OCI-LY3 (cell line): ENCODE measurements around the gene VSX2.

Experiments used
- H2AFZ ChIP-seq: fragments of 200-600, 300-600 bp; shearing (Covaris generic); 2 replicates; pipeline ENCODE4 v1.6.0; 2014; ENCODE audit warnings: antibody characterized with exemption, low read depth, low read length
- H3K27ac ChIP-seq: fragments of 200-600, 300-600 bp; sonication (generic); 2 replicates; pipeline ENCODE4 v1.5.1; 2014; ENCODE audit warnings: mild to moderate bottlenecking, low read length, moderate library complexity, mixed read lengths
- H3K27me3 ChIP-seq: fragments of 200-600, 300-600 bp; sonication (generic); 2 replicates; pipeline ENCODE4 v1.6.1; 2014; ENCODE audit warnings: low read depth, low read length, mixed read lengths
- H3K36me3 ChIP-seq: fragments of 200-600, 300-600 bp; sonication (generic); replicated peaks from 2 replicates; pipeline ENCODE3; 2014; ENCODE audit warnings: low read depth, low read length, mixed read lengths
- H3K4me1 ChIP-seq: fragments of 300-600, 200-600 bp; sonication (generic); 2 replicates; pipeline ENCODE4 v1.6.1; 2014; ENCODE audit warnings: low read length, mixed read lengths
- H3K4me2 ChIP-seq: fragments of 200-600, 300-600 bp; sonication (generic); 2 replicates; pipeline ENCODE4 v1.6.1; 2014; ENCODE audit warnings: low read length, mixed read lengths
- H3K4me3 ChIP-seq: fragments of 300-600, 200-600 bp; sonication (generic); 2 replicates; pipeline ENCODE4 v1.5.1; 2014; ENCODE audit warnings: antibody characterized with exemption, mild to moderate bottlenecking, low read length, moderate library complexity
- H3K79me2 ChIP-seq: fragments of 300-600, 200-600 bp; shearing (Covaris generic); 2 replicates; pipeline ENCODE4 v1.6.1; 2014; ENCODE audit warnings: mild to moderate bottlenecking, low read length, mixed read lengths
- H3K9ac ChIP-seq: fragments of 300-600, 200-600 bp; shearing (Covaris generic); 2 replicates; pipeline ENCODE4 v1.6.0; 2014; ENCODE audit warnings: mild to moderate bottlenecking, low read length, moderate library complexity
- H3K9me3 ChIP-seq: fragments of 200-600, 300-600 bp; shearing (Covaris generic); 2 replicates; pipeline ENCODE4 v1.6.1; 2014; ENCODE audit warnings: low read length, mixed read lengths; ENCODE audit not compliant: insufficient read depth
- H4K20me1 ChIP-seq: fragments of 200-600, 300-600 bp; sonication (generic); 2 replicates; pipeline ENCODE4 v1.6.1; 2016; ENCODE audit warnings: low read length, mixed read lengths; ENCODE audit not compliant: insufficient read depth
- EZH2phosphoT487 ChIP-seq: fragments of 200-600 bp; shearing (Covaris generic); IDR thresholded peaks from 2 replicates; pipeline ENCODE4 v1.6.1; 2018; ENCODE audit warnings: antibody characterized with exemption, mixed run types, low read depth
- TF ChIP-seq, protein P1 (sequence below): fragments of 200-600, 300-600 bp; sonication (generic); IDR thresholded peaks from 2 replicates; pipeline ENCODE4 v1.5.1; 2014; ENCODE audit warnings: antibody characterized with exemption, low read length, low read depth

The VSX2 gene

DNA sequence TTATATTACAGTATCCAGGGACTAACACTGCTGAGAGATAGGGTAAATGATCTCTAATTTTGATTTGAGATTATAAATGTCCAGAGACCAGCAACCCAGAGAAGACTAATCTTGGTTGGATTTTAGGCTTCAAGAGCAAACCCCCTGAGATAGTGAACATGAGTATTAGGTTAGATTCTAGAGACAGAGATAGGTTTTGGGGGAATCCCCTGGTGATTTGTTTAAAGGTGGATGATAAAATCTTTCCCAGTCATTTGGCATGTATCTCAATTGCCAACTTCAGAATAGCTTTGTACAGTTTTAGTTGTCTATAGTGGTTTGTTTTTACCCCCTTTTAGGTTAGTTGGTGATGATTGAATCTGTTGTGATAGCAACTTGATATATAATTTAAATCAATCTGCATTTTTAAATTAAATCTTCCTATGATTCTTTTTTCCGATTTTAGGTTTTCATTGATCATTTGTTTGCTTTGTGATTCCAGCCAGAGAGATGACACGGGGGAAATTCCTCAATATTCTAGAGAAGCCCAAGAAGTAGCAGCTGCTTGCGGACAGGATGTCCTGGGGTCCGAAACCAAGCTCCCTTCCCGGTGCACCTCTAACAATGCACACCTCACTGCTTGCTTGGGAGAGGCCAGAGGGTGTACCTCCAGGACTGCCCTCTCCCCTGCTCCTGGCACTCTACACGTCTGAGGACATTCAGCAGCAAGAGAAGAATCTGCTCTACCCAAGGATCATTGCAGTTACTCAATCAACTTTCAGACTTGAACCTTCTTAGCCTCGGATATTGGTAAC is 40.6 kb upstream of the VSX2 start:
- Histone ChIP-seq H4K20me1 (no peaks in the 10 kb centered on the region; the same call in none of the 2 replicates), H3K79me2 (no peaks in the 10 kb centered on the region), H3K27me3 (no peaks in the 10 kb centered on the region), H2AFZ (no peak overlapping the region), H3K27ac (no peak overlapping the region), H3K4me1 (peaks cover 8% of the 10 kb centered on the region), H3K36me3 (no peaks in the 10 kb centered on the region), H3K4me3 (no peak overlapping the region), H3K4me2 (no peak overlapping the region), H3K9me3 (no peaks in the 10 kb centered on the region), H3K9ac (no peak overlapping the region)
- TF ChIP-seq, protein P1, sequence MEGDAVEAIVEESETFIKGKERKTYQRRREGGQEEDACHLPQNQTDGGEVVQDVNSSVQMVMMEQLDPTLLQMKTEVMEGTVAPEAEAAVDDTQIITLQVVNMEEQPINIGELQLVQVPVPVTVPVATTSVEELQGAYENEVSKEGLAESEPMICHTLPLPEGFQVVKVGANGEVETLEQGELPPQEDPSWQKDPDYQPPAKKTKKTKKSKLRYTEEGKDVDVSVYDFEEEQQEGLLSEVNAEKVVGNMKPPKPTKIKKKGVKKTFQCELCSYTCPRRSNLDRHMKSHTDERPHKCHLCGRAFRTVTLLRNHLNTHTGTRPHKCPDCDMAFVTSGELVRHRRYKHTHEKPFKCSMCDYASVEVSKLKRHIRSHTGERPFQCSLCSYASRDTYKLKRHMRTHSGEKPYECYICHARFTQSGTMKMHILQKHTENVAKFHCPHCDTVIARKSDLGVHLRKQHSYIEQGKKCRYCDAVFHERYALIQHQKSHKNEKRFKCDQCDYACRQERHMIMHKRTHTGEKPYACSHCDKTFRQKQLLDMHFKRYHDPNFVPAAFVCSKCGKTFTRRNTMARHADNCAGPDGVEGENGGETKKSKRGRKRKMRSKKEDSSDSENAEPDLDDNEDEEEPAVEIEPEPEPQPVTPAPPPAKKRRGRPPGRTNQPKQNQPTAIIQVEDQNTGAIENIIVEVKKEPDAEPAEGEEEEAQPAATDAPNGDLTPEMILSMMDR: no peak
- TF ChIP-seq EZH2phosphoT487: no peak

DNA sequence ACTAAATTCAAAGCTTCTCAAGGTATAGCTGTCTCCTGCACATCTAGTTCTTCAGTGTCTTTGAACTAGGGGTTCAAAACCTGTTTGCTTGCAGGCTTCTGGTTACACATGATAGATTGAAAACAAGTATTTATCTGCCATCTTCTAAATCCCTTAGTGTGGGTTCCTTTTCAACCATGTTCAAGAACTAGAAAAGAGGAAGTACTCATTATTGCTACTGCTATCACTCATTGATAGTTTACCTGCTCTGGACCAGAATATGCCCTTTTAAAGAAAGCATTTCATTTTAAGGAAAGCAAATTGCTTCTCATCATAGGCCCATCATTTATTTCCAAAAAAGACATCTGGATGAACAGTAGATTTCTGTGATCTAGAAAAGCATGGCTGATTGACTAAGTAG is 37.1 kb upstream of the VSX2 start:
- TF ChIP-seq, protein P1: no peak
- no peak for TF ChIP-seq EZH2phosphoT487
- peaks cover 8% of the 10 kb centered on the region for H3K4me1 ChIP-seq
- no peak overlapping the region for H3K4me2 ChIP-seq
- no peak overlapping the region for H3K9ac ChIP-seq
- no peak overlapping the region for H3K27ac ChIP-seq
- H2AFZ ChIP-seq: no peak overlapping the region
- no peaks in the 10 kb centered on the region for H3K36me3 ChIP-seq
- no peaks in the 10 kb centered on the region; the same call in none of the 2 replicates for H4K20me1 ChIP-seq
- H3K9me3 ChIP-seq: no peaks in the 10 kb centered on the region
- no peaks in the 10 kb centered on the region for H3K79me2 ChIP-seq
- no peaks in the 10 kb centered on the region for H3K27me3 ChIP-seq
- H3K4me3 ChIP-seq: no peak overlapping the region

DNA sequence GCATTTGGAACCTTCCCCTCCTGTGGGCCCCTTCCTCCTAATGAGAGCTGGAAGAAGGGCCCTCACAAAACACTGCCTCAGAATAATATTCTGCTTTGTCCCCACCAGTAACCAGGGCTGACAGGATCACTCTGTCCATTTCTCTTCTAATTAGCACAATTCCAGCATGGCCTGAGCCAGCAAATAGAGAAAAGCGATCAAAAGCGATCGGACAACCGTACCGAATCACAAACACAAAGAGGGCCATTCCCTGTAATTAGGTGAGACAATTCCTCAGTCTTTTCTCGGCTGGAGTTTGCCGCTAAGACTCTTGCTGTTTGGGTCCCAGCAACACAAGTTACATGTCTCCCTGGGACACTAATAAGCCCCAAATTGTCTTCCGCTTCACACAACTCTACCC is 35.6 kb upstream of the VSX2 start:
- Histone ChIP-seq H3K9ac (no peak overlapping the region), H3K4me3 (no peak overlapping the region), H3K79me2 (no peaks in the 10 kb centered on the region), H3K4me1 (peaks cover 8% of the 10 kb centered on the region), H3K4me2 (no peak overlapping the region), H3K9me3 (no peaks in the 10 kb centered on the region), H3K36me3 (no peaks in the 10 kb centered on the region), H2AFZ (no peak overlapping the region), H3K27ac (no peak overlapping the region), H4K20me1 (no peaks in the 10 kb centered on the region), H3K27me3 (no peaks in the 10 kb centered on the region)
- TF ChIP-seq, protein P1: no peak
- TF ChIP-seq EZH2phosphoT487: no peak

DNA sequence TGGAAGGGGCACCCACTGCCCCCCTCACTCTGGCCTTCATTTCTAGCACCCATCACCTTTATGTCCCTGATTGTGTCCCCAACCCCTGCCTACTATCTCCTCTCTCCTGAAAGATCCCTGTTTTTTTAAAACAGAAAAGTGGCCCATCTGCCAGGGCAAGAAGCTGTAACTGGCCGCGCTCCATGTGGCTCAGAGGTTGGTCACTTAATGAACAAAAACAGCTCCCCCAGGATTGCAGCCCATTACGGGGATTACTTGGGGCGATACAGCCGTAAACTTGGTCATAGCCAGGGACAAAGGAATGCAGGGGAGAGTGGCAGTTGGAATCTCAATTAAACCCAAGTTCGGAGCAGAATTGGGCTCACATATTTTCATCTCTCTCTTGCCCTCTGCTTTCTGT is 34.8 kb upstream of the VSX2 start:
- H3K9me3 ChIP-seq: no peaks in the 10 kb centered on the region
- TF ChIP-seq EZH2phosphoT487: no peak
- TF ChIP-seq, protein P1: no peak
- H3K27ac ChIP-seq: no peak overlapping the region
- H3K36me3 ChIP-seq: no peaks in the 10 kb centered on the region
- H3K9ac ChIP-seq: no peak overlapping the region
- no peak overlapping the region for H3K4me3 ChIP-seq
- no peak overlapping the region for H2AFZ ChIP-seq
- no peaks in the 10 kb centered on the region for H4K20me1 ChIP-seq
- no peaks in the 10 kb centered on the region for H3K79me2 ChIP-seq
- H3K27me3 ChIP-seq: no peaks in the 10 kb centered on the region
- H3K4me2 ChIP-seq: no peak overlapping the region
- H3K4me1 ChIP-seq: peaks cover 8% of the 10 kb centered on the region
